CD4-positive, alpha-beta T cell treated with Interleukin-15 for 1 hour (primary cell): Measurements from ENCODE around the gene ISOC1.

Experiments used
- DNase-seq: peaks from one replicate; pipeline ENCODE4 v3.0.0-alpha.2; 2020

Gene ISOC1

GRCh38 chr5:129096382-129096991, 1.9 kb downstream of the ISOC1 start:
- no peak for DNase-seq

GRCh38 chr5:129097498-129098296, 3.1 kb downstream of the ISOC1 start:
- no peak for DNase-seq

DNA sequence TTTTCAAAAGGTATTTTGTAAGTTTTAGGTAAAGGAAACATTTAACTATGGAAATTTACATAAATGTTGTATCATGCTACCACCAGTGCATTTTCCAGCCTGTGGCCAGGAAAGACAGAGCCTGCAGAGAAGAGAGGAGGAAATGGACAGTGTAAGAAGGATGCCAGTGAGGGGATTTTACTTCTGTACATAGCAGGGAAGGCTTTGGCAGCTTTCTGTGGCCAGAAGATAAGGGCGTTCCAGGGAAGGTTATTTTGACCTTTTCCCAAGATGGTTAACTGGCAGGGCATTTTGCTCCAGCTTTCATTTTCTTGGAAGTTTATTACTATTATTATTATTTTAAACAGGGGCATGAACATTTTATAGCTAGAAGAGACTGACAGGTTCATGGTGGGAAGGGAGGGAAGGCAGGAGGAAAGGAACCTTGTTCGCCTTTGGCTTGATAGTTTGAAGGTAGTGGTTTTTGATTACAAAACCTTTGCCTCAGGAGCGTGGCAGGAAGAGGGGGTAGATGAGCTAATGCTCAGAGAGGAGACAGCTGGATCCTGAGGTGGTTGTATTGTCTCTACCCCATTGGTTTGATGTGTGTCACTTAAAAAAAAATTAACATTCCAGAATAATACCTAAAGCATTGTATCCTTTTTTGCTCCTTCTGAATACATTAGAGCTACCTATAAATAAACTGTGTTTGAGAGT, 4.1 kb downstream of the ISOC1 start:
- DNase-seq = no peak

DNA sequence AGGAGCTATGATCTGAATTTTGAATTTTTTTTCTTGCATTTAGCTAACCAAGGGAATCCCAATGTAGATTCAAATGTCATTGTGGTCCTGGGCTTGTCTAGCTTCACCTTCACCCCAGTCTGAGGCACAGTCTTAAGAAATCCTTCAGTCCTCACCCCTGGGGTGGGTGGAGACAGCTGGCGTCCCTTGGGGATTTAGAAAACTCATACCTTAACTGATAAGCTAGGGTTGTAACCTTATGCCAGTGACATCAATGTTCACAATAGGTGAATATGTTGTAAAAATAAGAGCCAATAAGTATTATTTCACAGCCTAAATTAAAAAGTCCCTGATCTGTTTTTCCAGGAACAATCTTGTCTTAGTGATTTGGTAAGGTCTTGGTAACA, 4.6 kb downstream of the ISOC1 start:
- no peak for DNase-seq

GRCh38 chr5:129101794-129102193, 7.2 kb downstream of the ISOC1 start:
- DNase-seq = no peak

- DNase-seq = no peak
Observed at GRCh38 chr5:129103397-129103796, 8.8 kb downstream of the ISOC1 start.

- no peak for DNase-seq
Observed at GRCh38 chr5:129104915-129105455, 10.4 kb downstream of the ISOC1 start.

DNA sequence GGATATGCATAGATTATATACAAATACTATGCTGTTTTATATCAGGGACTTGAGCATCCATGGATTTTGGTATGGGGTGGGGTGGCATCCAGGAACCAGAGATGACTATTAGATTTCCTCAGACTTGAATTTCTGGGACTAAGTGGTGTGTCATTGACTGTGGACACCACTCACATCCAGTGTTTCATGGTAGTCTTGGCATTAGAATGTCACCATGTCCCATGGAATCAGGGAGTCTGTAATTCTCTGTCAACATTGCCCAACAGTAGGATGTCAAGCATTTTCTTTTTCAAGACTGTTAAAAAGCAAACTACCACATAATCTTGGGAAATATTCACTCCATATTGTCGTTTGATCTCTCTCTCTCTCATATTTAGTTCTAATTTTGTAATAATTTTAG, 13.1 kb downstream of the ISOC1 start:
- DNase-seq = no peak

DNA sequence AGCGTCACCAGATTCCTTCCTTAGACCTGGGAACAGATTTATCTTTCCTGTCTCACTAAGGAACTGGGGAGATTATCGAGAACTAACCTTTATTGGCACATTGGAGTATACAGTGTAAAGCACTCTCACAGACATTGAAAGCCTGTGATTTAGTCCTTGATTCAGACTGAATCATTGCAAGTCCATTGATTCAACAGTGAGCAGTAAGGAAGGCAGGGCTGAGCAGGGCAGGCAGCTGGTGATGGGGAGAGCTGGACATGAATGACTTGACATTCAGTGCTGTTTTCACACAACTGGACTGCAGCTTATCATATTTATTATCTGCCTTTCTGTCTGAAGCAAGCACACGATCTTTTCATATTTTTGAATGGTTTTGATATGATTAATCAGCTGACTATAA, 16.2 kb downstream of the ISOC1 start:
- no peak for DNase-seq

DNA sequence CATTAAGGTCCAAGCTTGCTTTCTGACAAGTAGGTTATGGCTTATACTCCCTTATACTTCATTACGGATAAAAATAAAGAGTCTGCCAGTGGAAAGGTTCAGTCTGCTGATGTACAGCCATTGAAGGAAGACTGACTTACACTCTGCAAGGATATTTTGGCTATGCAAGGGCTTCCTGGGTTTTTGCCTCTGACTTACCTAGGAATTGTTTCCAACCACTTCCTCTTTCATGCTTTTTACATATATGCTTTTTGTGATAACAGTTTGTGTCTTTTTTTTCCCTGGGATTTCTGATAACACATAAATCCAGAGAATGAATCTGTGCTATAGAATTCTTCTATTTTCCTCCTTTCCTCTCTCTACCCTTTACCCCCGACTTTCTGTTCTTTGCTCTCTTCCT, 16.8 kb downstream of the ISOC1 start:
- DNase-seq = no peak

- no peak for DNase-seq
Observed at GRCh38 chr5:129112295-129112694, 17.7 kb downstream of the ISOC1 start.

DNA sequence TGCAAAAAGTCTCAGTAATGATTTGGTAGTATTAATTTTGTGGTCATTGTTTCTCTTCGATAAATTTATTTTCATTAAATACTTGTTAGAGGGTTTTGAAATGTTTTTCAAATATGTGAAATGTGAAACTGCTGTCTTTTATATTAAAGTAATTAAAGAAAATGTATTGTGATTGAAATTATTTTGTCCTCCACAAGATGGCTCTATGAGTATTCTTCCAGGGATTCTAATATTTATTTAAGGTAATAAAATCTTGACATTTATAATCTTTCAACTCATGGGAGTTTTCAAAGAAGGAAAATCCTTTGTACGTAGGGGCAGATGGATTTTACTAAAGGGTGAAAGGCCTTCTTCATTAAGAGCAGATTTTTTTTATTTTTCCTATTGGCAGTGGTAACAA, 19.3 kb downstream of the ISOC1 start:
- DNase-seq = no peak

GRCh38 chr5:129114539-129115193, 20.1 kb downstream of the ISOC1 start:
- no peak for DNase-seq

GRCh38 chr5:129115680-129116079, 21.1 kb downstream of the ISOC1 start:
- DNase-seq = no peak

GRCh38 chr5:129116797-129117196, 22.2 kb downstream of the ISOC1 start:
- no peak for DNase-seq

GRCh38 chr5:129118405-129118804, 23.9 kb downstream of the ISOC1 start:
- no peak for DNase-seq

GRCh38 chr5:129118826-129119225, 24.3 kb downstream of the ISOC1 start:
- DNase-seq = no peak

GRCh38 chr5:129120158-129120581, 25.6 kb downstream of the ISOC1 start:
- no peak for DNase-seq

DNA sequence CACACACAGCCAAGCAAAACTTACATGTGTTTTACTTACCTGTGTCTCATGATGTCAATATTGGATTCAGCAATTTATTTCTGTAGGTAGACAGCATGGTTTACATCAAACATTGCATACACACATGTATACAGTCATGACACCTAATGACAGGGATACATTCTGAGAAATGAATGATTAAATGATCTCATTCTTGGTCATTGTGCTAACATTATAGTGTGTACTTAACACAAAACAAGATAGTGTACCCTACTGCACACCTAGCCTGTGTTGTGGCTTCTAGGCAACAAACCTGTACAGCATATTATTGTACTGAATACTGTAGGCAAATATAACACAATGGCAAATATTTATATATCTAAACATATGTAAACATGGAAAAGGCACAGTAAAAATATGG, 28.0 kb downstream of the ISOC1 start:
- no peak for DNase-seq

GRCh38 chr5:129124608-129125007, 30.1 kb downstream of the ISOC1 start:
- no peak for DNase-seq

DNA sequence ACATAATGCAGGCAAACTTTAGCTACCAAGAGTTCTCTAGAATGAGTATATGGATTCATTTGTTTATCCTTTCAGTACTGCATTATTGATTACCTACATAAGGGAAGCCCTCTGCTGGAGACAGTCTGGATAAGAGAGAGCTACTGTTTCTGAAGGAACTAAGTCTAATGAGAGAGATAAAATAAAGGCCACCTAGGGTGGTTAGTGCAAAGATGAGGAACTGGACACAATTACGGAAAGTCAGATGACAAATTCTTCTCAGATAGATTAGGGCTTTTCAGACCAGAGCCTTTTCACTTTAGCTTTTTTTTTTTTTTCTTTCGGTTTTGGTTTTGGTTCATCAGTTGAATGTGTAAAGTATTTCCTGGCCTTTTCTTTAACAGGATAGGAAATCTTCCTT, 31.3 kb downstream of the ISOC1 start:
- no peak for DNase-seq

GRCh38 chr5:129133553-129133952, 39.0 kb downstream of the ISOC1 start:
- DNase-seq = no peak

DNA sequence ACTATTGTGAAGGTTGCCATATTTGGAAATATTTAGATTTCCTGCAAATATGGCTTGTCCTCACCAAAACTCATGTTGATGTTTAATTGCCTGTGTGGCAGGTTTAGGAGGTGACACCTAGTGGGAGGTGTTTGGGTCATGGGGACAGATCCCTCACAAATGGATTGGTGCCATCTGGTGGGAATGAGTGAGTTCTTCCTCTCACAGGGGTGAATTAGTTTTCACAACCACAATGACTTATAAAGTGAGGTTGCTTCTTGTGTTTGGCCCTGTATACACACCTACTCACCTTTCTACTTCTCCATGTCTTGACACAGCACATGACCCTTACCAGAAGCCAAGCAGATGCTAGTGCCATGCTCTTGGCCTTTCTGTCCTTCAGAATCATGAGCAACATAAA, 41.1 kb downstream of the ISOC1 start:
- DNase-seq = no peak
